Measurements from ENCODE around the gene MTPN. TPM values are rescaled to one million over a fixed set of nuclear protein-coding genes. Genes with fewer than 3 reads are reported as not detected.

Gene MTPN
- polyA plus RNA-seq, 3 donors: 73.6 to 156 (median 142) TPM

- Mint-ChIP-seq H3K4me3 (no peak overlapping the region), H3K27ac (no peak overlapping the region), H3K36me3 (peaks cover 35 to 36% of the 10 kb centered on the region in 2 donors), H3K9me3 (no peaks in the 10 kb centered on the region), H3K4me1 (peaks cover 5% of the 10 kb centered on the region), H3K27me3 (ENCODE audit: low read depth in 3 of 3) (no peaks in the 10 kb centered on the region)
- Histone ChIP-seq H3K4me3 (replicated peaks in 1 of 3; ENCODE audit: low read depth in 2 of 3, low read length in 3 of 3) (no peak overlapping the region), H3K79me2 (ENCODE audit: insufficient read depth, low read length) (peaks cover 92% of the 10 kb centered on the region), H3K9me3 (replicated peaks in 1 of 2; ENCODE audit: control insufficient read depth in 1 of 2, insufficient read depth in 1 of 2, low read length in 2 of 2) (no peaks in the 10 kb centered on the region), H3K4me1 (ENCODE audit: control insufficient read depth in 1 of 2, insufficient read depth in 2 of 2, low read length in 2 of 2) (no peaks in the 10 kb centered on the region), H3K4me2 (replicated peaks; ENCODE audit: extremely low read depth, low read length, poor library complexity, severe bottlenecking) (no peak overlapping the region), H4K20me1 (ENCODE audit: insufficient read depth, low read length) (peaks cover 99% of the 10 kb centered on the region), H3K9ac (ENCODE audit: insufficient read depth, low read length, poor library complexity, severe bottlenecking) (no peak overlapping the region), H3K36me3 (replicated peaks in 1 of 2; ENCODE audit: control insufficient read depth in 1 of 2, insufficient read depth in 2 of 2, low read length in 2 of 2) (peaks cover 30 to 65% of the 10 kb centered on the region in 2 donors), H2AFZ (ENCODE audit: insufficient read depth, low read depth, low read length, poor library complexity, severe bottlenecking) (no peak overlapping the region), H3K27me3 (ENCODE audit: control insufficient read depth in 2 of 2, insufficient read depth in 2 of 2, low read length in 2 of 2) (no peaks in the 10 kb centered on the region), H3K27ac (ENCODE audit: low read depth in 1 of 2, low read length in 2 of 2) (no peak overlapping the region)
- no CpG with 5 or more reads among the region's 2 CpGs for WGBS (ENCODE audit: insufficient coverage)
- intact Hi-C loops (cut with micrococcal nuclease): loop anchor here in 1 of 2 donors (5.0 kb wide), 1 partner anchor 35 kb away; the partner anchor contains the start of gene MTPN
- DNase-seq: no peak
- no peak for TF ChIP-seq CTCF (IDR thresholded peaks at IDR 0.05)
Measured at GRCh38 chr7:135942614-135943013, 34.5 kb downstream of the MTPN start.

- no peaks in the 10 kb centered on the region for H3K27me3 ChIP-seq (ENCODE audit: control insufficient read depth in 2 of 2, insufficient read depth in 2 of 2, low read length in 2 of 2)
- H3K9me3 Mint-ChIP-seq: no peaks in the 10 kb centered on the region
- peaks cover 99% of the 10 kb centered on the region for H4K20me1 ChIP-seq (ENCODE audit: insufficient read depth, low read length)
- H3K4me1 Mint-ChIP-seq: peaks cover 9% of the 10 kb centered on the region
- H3K36me3 ChIP-seq (replicated peaks in 1 of 2; ENCODE audit: control insufficient read depth in 1 of 2, insufficient read depth in 2 of 2, low read length in 2 of 2): peaks cover 11 to 59% of the 10 kb centered on the region in 2 donors
- no peak overlapping the region for H2AFZ ChIP-seq (ENCODE audit: insufficient read depth, low read depth, low read length, poor library complexity, severe bottlenecking)
- DNase-seq: no peak
- H3K9ac ChIP-seq (ENCODE audit: insufficient read depth, low read length, poor library complexity, severe bottlenecking): no peak overlapping the region
- peaks cover 0 to 1% (median 0%) of the 10 kb centered on the region in 3 donors for H3K27me3 Mint-ChIP-seq (ENCODE audit: low read depth in 3 of 3)
- intact Hi-C loops (cut with micrococcal nuclease): loop anchor here in 1 of 2 donors (5.0 kb wide), 1 partner anchor 37 kb away; the partner anchor contains the start of gene MTPN
- H3K4me3 Mint-ChIP-seq: no peak overlapping the region
- no CpG with 5 or more reads among the region's 3 CpGs for WGBS (ENCODE audit: insufficient coverage)
- H3K27ac ChIP-seq (ENCODE audit: low read depth in 1 of 2, low read length in 2 of 2): peak overlapping the region in 1 of 2 donors; percentile 18
- no peak overlapping the region for H3K4me3 ChIP-seq (replicated peaks in 1 of 3; ENCODE audit: low read depth in 2 of 3, low read length in 3 of 3)
- TF ChIP-seq CTCF (IDR thresholded peaks at IDR 0.05): no peak
- no peaks in the 10 kb centered on the region for H3K4me1 ChIP-seq (ENCODE audit: control insufficient read depth in 1 of 2, insufficient read depth in 2 of 2, low read length in 2 of 2)
- H3K36me3 Mint-ChIP-seq: peaks cover 23 to 29% of the 10 kb centered on the region in 2 donors
- no peak overlapping the region for H3K4me2 ChIP-seq (replicated peaks; ENCODE audit: extremely low read depth, low read length, poor library complexity, severe bottlenecking)
- H3K27ac Mint-ChIP-seq: peak overlapping the region in 1 of 7 donors; percentile 26
- H3K79me2 ChIP-seq (ENCODE audit: insufficient read depth, low read length): peaks cover 94% of the 10 kb centered on the region
- H3K9me3 ChIP-seq (replicated peaks in 1 of 2; ENCODE audit: control insufficient read depth in 1 of 2, insufficient read depth in 1 of 2, low read length in 2 of 2): no peaks in the 10 kb centered on the region
Measured at GRCh38 chr7:135940077-135941075, 36.8 kb downstream of the MTPN start.

All from CD14-positive monocyte (primary cell).